Loucy (cell line): ENCODE results near the gene DESI2.
A peak's percentile ranks its signal among the peaks of the same experiment; 100 is the strongest.

Source experiments
- EZH2phosphoT487 ChIP-seq: fragments of 200-600 bp; IDR thresholded peaks from 2 replicates; pipeline ENCODE4 v1.6.1; 2018; ENCODE audit warnings: antibody characterized with exemption, mild to moderate bottlenecking, moderate library complexity, borderline replicate concordance
- TF ChIP-seq, protein P1 (sequence below): fragments of 200-600 bp; sonication (generic); conservative IDR thresholded peaks from 2 replicates; pipeline ENCODE4 v1.5.1; 2014; ENCODE audit warnings: mild to moderate bottlenecking, antibody characterized with exemption, low read length

DNA sequence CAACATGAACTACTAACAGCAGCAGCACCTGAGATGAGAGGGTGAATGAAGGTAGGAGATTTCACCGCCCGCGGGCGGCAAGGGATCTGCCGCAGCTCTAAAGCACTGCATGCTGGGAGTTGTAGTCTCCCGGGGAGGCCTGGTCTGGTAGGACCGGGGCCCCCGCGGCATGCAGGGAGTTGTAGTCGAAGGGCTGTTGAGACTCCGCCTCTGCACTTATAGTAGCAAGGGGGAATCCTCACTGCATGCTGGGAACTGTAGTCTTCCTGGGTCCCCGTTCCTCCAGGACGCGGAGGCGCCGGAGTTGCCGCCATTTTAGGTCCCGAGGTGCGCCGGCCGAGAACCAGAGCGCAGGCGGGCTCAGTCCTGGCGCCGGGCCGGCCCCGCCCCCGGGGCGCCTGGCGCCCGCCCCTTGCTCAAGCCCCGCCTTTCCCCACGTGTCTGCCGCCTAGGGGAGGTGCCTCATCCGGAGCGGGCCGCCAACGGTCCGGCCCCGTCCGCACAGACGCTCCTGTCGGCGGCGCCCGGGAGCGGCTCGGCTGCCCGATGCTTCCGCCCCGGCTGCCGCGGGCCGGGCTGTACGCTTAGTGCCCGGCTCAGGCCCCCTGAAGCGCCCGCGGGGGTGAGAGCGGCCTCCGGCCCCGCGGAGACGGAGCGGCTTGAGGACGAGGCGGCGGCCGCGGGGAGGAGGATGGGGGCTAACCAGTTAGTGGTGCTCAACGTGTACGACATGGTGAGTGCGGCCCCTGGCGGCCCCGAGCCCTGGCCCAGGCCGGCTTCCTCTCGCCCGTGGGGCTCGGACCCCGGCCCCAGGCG is at the start of gene DESI2:
- TF ChIP-seq, protein P1, sequence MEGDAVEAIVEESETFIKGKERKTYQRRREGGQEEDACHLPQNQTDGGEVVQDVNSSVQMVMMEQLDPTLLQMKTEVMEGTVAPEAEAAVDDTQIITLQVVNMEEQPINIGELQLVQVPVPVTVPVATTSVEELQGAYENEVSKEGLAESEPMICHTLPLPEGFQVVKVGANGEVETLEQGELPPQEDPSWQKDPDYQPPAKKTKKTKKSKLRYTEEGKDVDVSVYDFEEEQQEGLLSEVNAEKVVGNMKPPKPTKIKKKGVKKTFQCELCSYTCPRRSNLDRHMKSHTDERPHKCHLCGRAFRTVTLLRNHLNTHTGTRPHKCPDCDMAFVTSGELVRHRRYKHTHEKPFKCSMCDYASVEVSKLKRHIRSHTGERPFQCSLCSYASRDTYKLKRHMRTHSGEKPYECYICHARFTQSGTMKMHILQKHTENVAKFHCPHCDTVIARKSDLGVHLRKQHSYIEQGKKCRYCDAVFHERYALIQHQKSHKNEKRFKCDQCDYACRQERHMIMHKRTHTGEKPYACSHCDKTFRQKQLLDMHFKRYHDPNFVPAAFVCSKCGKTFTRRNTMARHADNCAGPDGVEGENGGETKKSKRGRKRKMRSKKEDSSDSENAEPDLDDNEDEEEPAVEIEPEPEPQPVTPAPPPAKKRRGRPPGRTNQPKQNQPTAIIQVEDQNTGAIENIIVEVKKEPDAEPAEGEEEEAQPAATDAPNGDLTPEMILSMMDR, result peak; percentile 53
- TF ChIP-seq EZH2phosphoT487, result no peak
